IMR-90 (cell line): ENCODE data around the gene RAB20. TPM values are rescaled to one million over a fixed set of nuclear protein-coding genes. Genes with fewer than 3 reads are reported as not detected.

Experiments
- ATAC-seq: fragments of 200-7000 bp; cut with Tn5 transposase; 2 replicates; pipeline ENCODE4 v1.9.1; 2020; ENCODE audit warnings: low read depth, mild to moderate bottlenecking, moderate library complexity
- BruUV-seq: library from RNA; stranded (reverse); fragments of 400-500 nt; replicated peaks from 2 replicates; lab custom pipeline; 2021; lab: Mats Ljungman, UMichigan
- CTCF ChIA-PET: fragments of 300-600 bp; formaldehyde crosslinking; extraction: SDS; loops from one replicate; lab custom pipeline; 2021; ENCODE audit warnings: antibody characterized with exemption; lab: Yijun Ruan, JAX
- POLR2A ChIA-PET: fragments of 300-600 bp; sonication (Branson Sonifier 250); formaldehyde crosslinking; loops from one replicate; lab custom pipeline; 2022; ENCODE audit warnings: antibody characterized with exemption; ENCODE audit not compliant: unreplicated experiment; lab: Charles Lee
- DNase-seq: peaks from one replicate; pipeline ENCODE4 v3.0.0; 2013
- H2AFZ ChIP-seq: replicated peaks from 2 replicates; pipeline ENCODE3; 2013; ENCODE audit warnings: low read length, mild to moderate bottlenecking; ENCODE audit not compliant: poor library complexity
- H2AK5ac ChIP-seq: 2 replicates; pipeline ENCODE4 v1.6.1; 2013; ENCODE audit warnings: low read depth, low read length, inconsistent platforms
- H2AK9ac ChIP-seq: replicated peaks from 2 replicates; pipeline ENCODE3; 2013; ENCODE audit warnings: mild to moderate bottlenecking, low read depth, low read length, moderate library complexity; ENCODE audit not compliant: poor library complexity
- H2BK120ac ChIP-seq: 2 replicates; pipeline ENCODE4 v1.6.1; 2013; ENCODE audit warnings: low read depth, low read length, inconsistent platforms
- H2BK15ac ChIP-seq: 3 replicates; pipeline ENCODE4 v1.6.1; 2013; ENCODE audit warnings: low read depth, low read length, inconsistent platforms
- H2BK20ac ChIP-seq: 2 replicates; pipeline ENCODE4 v1.6.1; 2013; ENCODE audit warnings: low read depth, mild to moderate bottlenecking, inconsistent platforms, low read length, moderate library complexity
- H2BK5ac ChIP-seq: 2 replicates; pipeline ENCODE4 v1.6.1; 2013; ENCODE audit warnings: mild to moderate bottlenecking, low read depth, low read length, inconsistent platforms; ENCODE audit not compliant: poor library complexity, severe bottlenecking
- H3K14ac ChIP-seq: replicated peaks from 2 replicates; pipeline ENCODE4 v1.6.1; 2013; ENCODE audit warnings: low read depth, low read length, inconsistent platforms
- H3K18ac ChIP-seq: 2 replicates; pipeline ENCODE4 v1.6.1; 2013; ENCODE audit warnings: low read depth, low read length, control low read depth
- H3K23ac ChIP-seq: 2 replicates; pipeline ENCODE4 v1.6.1; 2013; ENCODE audit warnings: low read depth, low read length, inconsistent platforms
- H3K27ac ChIP-seq: 2 replicates; pipeline ENCODE4 v1.5.1; 2013; ENCODE audit warnings: mild to moderate bottlenecking, control low read depth, low read length; ENCODE audit not compliant: insufficient read depth
- H3K27me3 ChIP-seq: 2 replicates; pipeline ENCODE4 v1.6.1; 2013; ENCODE audit warnings: low read length; ENCODE audit not compliant: control insufficient read depth, insufficient read depth
- H3K36me3 ChIP-seq: 2 replicates; pipeline ENCODE4 v1.6.1; 2013; ENCODE audit warnings: low read length, mixed read lengths; ENCODE audit not compliant: control insufficient read depth, insufficient read depth
- H3K4ac ChIP-seq: 2 replicates; pipeline ENCODE4 v1.6.1; 2013; ENCODE audit warnings: low read depth, low read length, inconsistent platforms
- H3K4me1 ChIP-seq: 2 replicates; pipeline ENCODE4 v1.6.1; 2013; ENCODE audit warnings: low read length, mixed read lengths; ENCODE audit not compliant: control insufficient read depth, insufficient read depth
- H3K4me2 ChIP-seq: 2 replicates; pipeline ENCODE4 v1.6.1; 2013; ENCODE audit warnings: low read depth, mild to moderate bottlenecking, control low read depth, low read length, moderate library complexity
- H3K4me3 ChIP-seq: 2 replicates; pipeline ENCODE4 v1.5.1; 2013; ENCODE audit warnings: low read depth, mild to moderate bottlenecking, control low read depth, low read length, moderate library complexity; ENCODE audit not compliant: insufficient read depth
- H3K56ac ChIP-seq: 2 replicates; pipeline ENCODE4 v1.6.1; 2013; ENCODE audit warnings: low read length, inconsistent platforms; ENCODE audit not compliant: insufficient read depth; ENCODE audit errors: extremely low read depth
- H3K79me1 ChIP-seq, 2 experiments: 2 replicates each; pipeline ENCODE4 v1.6.1; 2013; ENCODE audit warnings: low read length in 2 of 2, inconsistent platforms in 1 of 2, low read depth in 1 of 2
- H3K9ac ChIP-seq: 2 replicates; pipeline ENCODE4 v1.6.1; 2013; ENCODE audit warnings: low read depth, low read length, control low read depth
- H3K9me1 ChIP-seq: 2 replicates; pipeline ENCODE4 v1.6.1; 2013; ENCODE audit warnings: low read length, inconsistent platforms; ENCODE audit not compliant: insufficient read depth
- H3K9me3 ChIP-seq: 2 replicates; pipeline ENCODE4 v1.6.1; 2013; ENCODE audit warnings: low read length; ENCODE audit not compliant: control insufficient read depth, insufficient read depth
- H4K20me1 ChIP-seq: 2 replicates; pipeline ENCODE4 v1.6.1; 2013; ENCODE audit warnings: low read length, inconsistent platforms; ENCODE audit not compliant: insufficient read depth
- H4K5ac ChIP-seq: 2 replicates; pipeline ENCODE4 v1.6.1; 2013; ENCODE audit warnings: mild to moderate bottlenecking, low read depth, low read length, control low read depth
- H4K8ac ChIP-seq, 2 experiments: 2 replicates each; pipeline ENCODE4 v1.6.1; 2013; ENCODE audit warnings: low read depth in 2 of 2, low read length in 2 of 2, control low read depth in 1 of 2, inconsistent platforms in 1 of 2
- H4K91ac ChIP-seq: 2 replicates; pipeline ENCODE4 v1.6.1; 2013; ENCODE audit warnings: low read depth, low read length, inconsistent platforms; ENCODE audit not compliant: insufficient read depth
- BHLHE40 ChIP-seq: fragments of 150-350 bp; IDR thresholded peaks from 2 replicates; pipeline ENCODE4 v1.6.1; 2016; ENCODE audit warnings: mild to moderate bottlenecking, low read depth, low read length
- CEBPB ChIP-seq: IDR thresholded peaks from 2 replicates; pipeline ENCODE4 v1.6.1; 2012; ENCODE audit warnings: low read depth, low read length, improper control_type of control experiment
- CHD1 ChIP-seq: IDR thresholded peaks from 2 replicates; pipeline ENCODE4 v1.6.1; 2012; ENCODE audit warnings: low read depth, low read length, improper control_type of control experiment
- ELK1 ChIP-seq: fragments of 150-350 bp; IDR thresholded peaks from 2 replicates; pipeline ENCODE4 v1.6.1; 2016; ENCODE audit warnings: low read depth, mild to moderate bottlenecking, low read length, moderate library complexity, borderline replicate concordance
- FOS ChIP-seq: fragments of 150-350 bp; IDR thresholded peaks from 2 replicates; pipeline ENCODE4 v1.6.1; 2016; ENCODE audit warnings: low read depth, low read length
- MAFK ChIP-seq: IDR thresholded peaks from 2 replicates; pipeline ENCODE4 v1.6.1; 2012; ENCODE audit warnings: low read depth, low read length, improper control_type of control experiment
- MAZ ChIP-seq: IDR thresholded peaks from 2 replicates; pipeline ENCODE4 v1.6.1; 2012; ENCODE audit warnings: low read depth, mild to moderate bottlenecking, low read length, improper control_type of control experiment, moderate library complexity, borderline replicate concordance
- MXI1 ChIP-seq: IDR thresholded peaks from 2 replicates; pipeline ENCODE4 v1.6.1; 2012; ENCODE audit warnings: low read depth, mild to moderate bottlenecking, low read length, moderate library complexity, borderline replicate concordance
- NFE2L2 ChIP-seq: fragments of 150-350 bp; IDR thresholded peaks from 2 replicates; pipeline ENCODE4 v1.6.1; 2016; ENCODE audit warnings: low read depth, mild to moderate bottlenecking, low read length
- RAD21 ChIP-seq: IDR thresholded peaks from 2 replicates; pipeline ENCODE4 v1.6.1; 2012; ENCODE audit warnings: low read length, improper control_type of control experiment
- RFX5 ChIP-seq: IDR thresholded peaks from 2 replicates; pipeline ENCODE4 v1.8.0; 2012; ENCODE audit warnings: low read depth, mild to moderate bottlenecking, low read length, moderate library complexity
- WGBS, 2 experiments: methylation state at CpG; one replicate each; pipeline versions ENCODE4 v1.1.5 to v1.1.7; 2013; ENCODE audit warnings: missing lambda C conversion rate in 2 of 2; ENCODE audit not compliant: insufficient read length in 1 of 2; ENCODE audit errors: extremely low coverage in 2 of 2; 5-methylcytosine and 5-hydroxymethylcytosine counted together
- dilution Hi-C: fragments of 300-500 bp; cut with HindIII; formaldehyde crosslinking; loops from one replicate; pipeline ENCODE4 v1.14.3; 2018; ENCODE audit warnings: low sequenced_read_pairs; ENCODE audit not compliant: unreplicated experiment
- in situ Hi-C: fragments of 300-500 bp; cut with MboI; formaldehyde crosslinking; loops from 3 replicates; pipeline ENCODE4 v1.14.3; 2019; ENCODE audit warnings: low sequenced_read_pairs, inconsistent platforms, mixed read lengths
- intact Hi-C: fragments of 100-400 bp; cut with micrococcal nuclease; formaldehyde crosslinking; loops from 2 replicates; pipeline ENCODE4 v1.10.0; 2022
- polyA plus RNA-seq, 3 experiments: library from polyadenylated mRNA; depleted of rRNA; stranded (reverse); fragments of >200 nt; gene quantifications; 2 replicates each; pipeline ENCODE4 v1.2.3, GENCODE V29; 2012; ENCODE audit warnings: low replicate concordance in 1 of 3
- total RNA-seq: library from RNA; depleted of rRNA; stranded (reverse); fragments of >200 nt; gene quantifications from 2 replicates; pipeline ENCODE4 v1.2.3, GENCODE V29; 2012
- TF ChIP-seq, protein P1 (sequence below): fragments of 150-350 bp; IDR thresholded peaks from 2 replicates; pipeline ENCODE4 v1.6.1; 2017; ENCODE audit warnings: mild to moderate bottlenecking, antibody characterized with exemption, low read length, low read depth
- TF ChIP-seq, protein P2 (sequence below): conservative IDR thresholded peaks from 2 replicates; pipeline ENCODE4 v1.5.1; 2012; ENCODE audit warnings: mild to moderate bottlenecking, low read depth, low read length, improper control_type of control experiment

Gene RAB20
- total and polyA plus RNA-seq, 2 of the 4 experiments (the other 2 are of a cell fraction), result 3.8 to 5.1 TPM

DNA sequence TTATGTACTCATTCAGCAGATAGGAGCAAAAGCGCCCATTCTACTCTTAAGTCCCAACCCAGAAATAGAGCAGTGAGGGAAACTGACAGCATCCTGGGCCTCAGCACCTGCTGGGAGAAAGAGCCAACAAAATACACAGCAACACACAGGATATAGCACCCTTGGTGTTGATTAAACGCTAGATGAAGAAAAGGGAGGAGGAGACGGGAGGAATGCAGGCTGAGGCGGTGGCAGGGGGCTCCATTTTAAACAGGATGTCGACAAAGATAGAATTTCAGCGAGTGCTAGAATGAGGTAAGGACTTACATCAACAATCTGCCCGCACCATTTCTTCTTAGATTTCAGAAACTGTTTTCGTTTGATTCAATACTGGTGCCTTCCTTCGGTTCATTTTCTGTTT lies 4.6 kb upstream of the RAB20 start:
- Histone ChIP-seq H3K27ac (no peak overlapping the region), H3K27me3 (peaks cover 17% of the 10 kb centered on the region), H3K4ac (no peak overlapping the region), H2AK5ac (no peak overlapping the region), H3K18ac (no peak overlapping the region), H3K56ac (no peak overlapping the region), H4K5ac (no peak overlapping the region), H3K4me3 (no peak overlapping the region), H2AFZ (no peak overlapping the region), H4K91ac (no peak overlapping the region), H3K4me2 (no peak overlapping the region), H2BK5ac (no peak overlapping the region), H2BK120ac (no peak overlapping the region), H3K4me1 (peaks cover 5% of the 10 kb centered on the region), H2AK9ac (no peak overlapping the region), H3K9me3 (peaks cover 4% of the 10 kb centered on the region), H2BK15ac (no peak overlapping the region), H2BK20ac (no peak overlapping the region), H3K23ac (no peak overlapping the region), H4K20me1 (no peaks in the 10 kb centered on the region), H3K79me1 (peaks cover 0 to 3% of the 10 kb centered on the region in 2 experiments; a peak in 1 of 4 replicates), H3K9me1 (peaks cover 3% of the 10 kb centered on the region; the same call in 1 of the 2 replicates), H3K9ac (no peak overlapping the region), H3K14ac (no peak overlapping the region), H4K8ac (no peak overlapping the region), H3K36me3 (no peaks in the 10 kb centered on the region)
- in situ Hi-C loops, result no loop called here
- no peak for ATAC-seq
- intact Hi-C loops, result no loop called here
- CTCF ChIA-PET, result no interaction called here
- POLR2A ChIA-PET, result no interaction called here
- whole genome bisulfite sequencing, 2 experiments, result no CpG with 5 or more reads among the region's 9 CpGs
- BruUV-seq, result no TSS peak
- DNase-seq, result no peak
- dilution Hi-C loops, result no loop called here
- TF ChIP-seq CEBPB (no peak), MXI1 (no peak), MAFK (no peak), RAD21 (no peak), CHD1 (no peak), BHLHE40 (no peak), MAZ (no peak), RFX5 (no peak), FOS (no peak), NFE2L2 (no peak), ELK1 (no peak)
- TF ChIP-seq, protein P1, sequence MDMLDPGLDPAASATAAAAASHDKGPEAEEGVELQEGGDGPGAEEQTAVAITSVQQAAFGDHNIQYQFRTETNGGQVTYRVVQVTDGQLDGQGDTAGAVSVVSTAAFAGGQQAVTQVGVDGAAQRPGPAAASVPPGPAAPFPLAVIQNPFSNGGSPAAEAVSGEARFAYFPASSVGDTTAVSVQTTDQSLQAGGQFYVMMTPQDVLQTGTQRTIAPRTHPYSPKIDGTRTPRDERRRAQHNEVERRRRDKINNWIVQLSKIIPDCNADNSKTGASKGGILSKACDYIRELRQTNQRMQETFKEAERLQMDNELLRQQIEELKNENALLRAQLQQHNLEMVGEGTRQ, result no peak
- TF ChIP-seq, protein P2, sequence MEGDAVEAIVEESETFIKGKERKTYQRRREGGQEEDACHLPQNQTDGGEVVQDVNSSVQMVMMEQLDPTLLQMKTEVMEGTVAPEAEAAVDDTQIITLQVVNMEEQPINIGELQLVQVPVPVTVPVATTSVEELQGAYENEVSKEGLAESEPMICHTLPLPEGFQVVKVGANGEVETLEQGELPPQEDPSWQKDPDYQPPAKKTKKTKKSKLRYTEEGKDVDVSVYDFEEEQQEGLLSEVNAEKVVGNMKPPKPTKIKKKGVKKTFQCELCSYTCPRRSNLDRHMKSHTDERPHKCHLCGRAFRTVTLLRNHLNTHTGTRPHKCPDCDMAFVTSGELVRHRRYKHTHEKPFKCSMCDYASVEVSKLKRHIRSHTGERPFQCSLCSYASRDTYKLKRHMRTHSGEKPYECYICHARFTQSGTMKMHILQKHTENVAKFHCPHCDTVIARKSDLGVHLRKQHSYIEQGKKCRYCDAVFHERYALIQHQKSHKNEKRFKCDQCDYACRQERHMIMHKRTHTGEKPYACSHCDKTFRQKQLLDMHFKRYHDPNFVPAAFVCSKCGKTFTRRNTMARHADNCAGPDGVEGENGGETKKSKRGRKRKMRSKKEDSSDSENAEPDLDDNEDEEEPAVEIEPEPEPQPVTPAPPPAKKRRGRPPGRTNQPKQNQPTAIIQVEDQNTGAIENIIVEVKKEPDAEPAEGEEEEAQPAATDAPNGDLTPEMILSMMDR, result no peak
